NCI-H2227 treated with DMSO at 0.1 percent for 48 hours (cell line): ENCODE data around the gene SLC25A25.
"Not testable (repeated sequence)": the region's sequence is repeated elsewhere in the genome, so short reads cannot be mapped to it uniquely, and the experiment has no call there.

Experiments
- DNase-seq: peaks from one replicate; lab custom pipeline; 2025; lab: John Stamatoyannopoulos, UW

SLC25A25 gene

GRCh38 chr9:128067645-128068385 is at the start of gene SLC25A25:
Gene SLC25A25, plus strand, starts transcription at chr9:128068232. Its CDS starts 88 bp downstream, at chr9:128068320.
- DNase-seq = peak; percentile 94

- DNase-seq = no peak
These were observed 47.3 kb upstream of the SLC25A25 start for GRCh38 chr9:128020692-128021091.

- DNase-seq = no peak
These were observed 46.9 kb upstream of the SLC25A25 start for GRCh38 chr9:128021098-128021497.

- DNase-seq = no peak
These were observed 45.1 kb upstream of the SLC25A25 start for GRCh38 chr9:128022886-128023285.

- DNase-seq = not testable (repeated sequence)
These were observed 44.4 kb upstream of the SLC25A25 start for GRCh38 chr9:128023671-128024070.

- no peak for DNase-seq
These were observed 43.2 kb upstream of the SLC25A25 start for GRCh38 chr9:128024761-128025308.

- no peak for DNase-seq
These were observed 42.3 kb upstream of the SLC25A25 start for GRCh38 chr9:128025736-128026135.

- no peak for DNase-seq
These were observed 41.7 kb upstream of the SLC25A25 start for GRCh38 chr9:128026255-128026772.

GRCh38 chr9:128026773-128027541 is 41.1 kb upstream of the SLC25A25 start:
- DNase-seq = no peak

- no peak for DNase-seq
These were observed 40.3 kb upstream of the SLC25A25 start for GRCh38 chr9:128027705-128028104.

- DNase-seq = no peak
These were observed 34.4 kb upstream of the SLC25A25 start for GRCh38 chr9:128033609-128034008.

- DNase-seq = peak; percentile 11
These were observed 33.0 kb upstream of the SLC25A25 start for GRCh38 chr9:128034821-128035652.

- DNase-seq = not testable (repeated sequence)
These were observed 31.5 kb upstream of the SLC25A25 start for GRCh38 chr9:128036522-128036921.

- not testable (repeated sequence) for DNase-seq
These were observed 27.2 kb upstream of the SLC25A25 start for GRCh38 chr9:128040783-128041182.

GRCh38 chr9:128042043-128042442 is 26.0 kb upstream of the SLC25A25 start:
- no peak for DNase-seq

GRCh38 chr9:128043467-128043868 is 24.6 kb upstream of the SLC25A25 start:
- DNase-seq = no peak

- DNase-seq = not testable (repeated sequence)
These were observed 22.6 kb upstream of the SLC25A25 start for GRCh38 chr9:128045409-128045808.

GRCh38 chr9:128045831-128046230 is 22.2 kb upstream of the SLC25A25 start:
- DNase-seq = no peak

- no peak for DNase-seq
These were observed 20.8 kb upstream of the SLC25A25 start for GRCh38 chr9:128047231-128047630.

GRCh38 chr9:128048663-128049062 is 19.4 kb upstream of the SLC25A25 start:
- DNase-seq = no peak

GRCh38 chr9:128049843-128050242 is 18.2 kb upstream of the SLC25A25 start:
- DNase-seq = no peak
